A549 (cell line): Measurements from ENCODE around the gene NBEAL1.

Source experiments
- CBX2 ChIP-seq: fragments of 200-600 bp; sonication (generic); IDR thresholded peaks from 2 replicates; pipeline ENCODE4 v1.6.1; 2016; ENCODE audit warnings: low read depth, mild to moderate bottlenecking, borderline replicate concordance
- CHD2 ChIP-seq: fragments of 150-350 bp; IDR thresholded peaks from 2 replicates; pipeline ENCODE4 v1.6.1; 2014; ENCODE audit warnings: low read length; ENCODE audit not compliant: partially characterized antibody
- CHD4 ChIP-seq: fragments of 200-600 bp; sonication (generic); IDR thresholded peaks from 2 replicates; pipeline ENCODE4 v1.6.1; 2016; ENCODE audit warnings: antibody characterized with exemption, mild to moderate bottlenecking, borderline replicate concordance
- ELK1 ChIP-seq: fragments of 150-350 bp; IDR thresholded peaks from 2 replicates; pipeline ENCODE4 v1.6.1; 2014; ENCODE audit warnings: low read depth, mild to moderate bottlenecking, low read length
- EP300 ChIP-seq, 2 experiments: fragments of >200 bp; sonication (Bioruptor Twin); formaldehyde crosslinking; IDR thresholded peaks; 2 replicates in 1 of 2; 3 replicates in 1 of 2; pipeline ENCODE4 v1.6.1; 2016 to 2017
- HOXA7 ChIP-seq: fragments of 250-450 bp; sonication (Bioruptor Pico); IDR thresholded peaks from 2 replicates; pipeline ENCODE4 v1.5.0; 2020; ENCODE audit warnings: mild to moderate bottlenecking, moderate library complexity
- JUN ChIP-seq, 2 experiments: fragments of >200 bp; sonication (Bioruptor Twin); formaldehyde crosslinking; IDR thresholded peaks; 2 replicates in 1 of 2; 3 replicates in 1 of 2; pipeline ENCODE4 v1.6.1; 2016 to 2017
- KDM5A ChIP-seq: fragments of 200-600 bp; sonication (generic); IDR thresholded peaks from 2 replicates; pipeline ENCODE4 v1.6.1; 2016; ENCODE audit warnings: antibody characterized with exemption, mild to moderate bottlenecking
- PHF8 ChIP-seq: fragments of 200-600 bp; sonication (generic); IDR thresholded peaks from 2 replicates; pipeline ENCODE4 v1.6.1; 2016; ENCODE audit warnings: low read depth, mild to moderate bottlenecking, antibody characterized with exemption, moderate library complexity, borderline replicate concordance
- POLR2A ChIP-seq: IDR thresholded peaks from 2 replicates; pipeline ENCODE4 v1.6.1; 2012; ENCODE audit warnings: mild to moderate bottlenecking, low read length
- RAD21 ChIP-seq, 2 experiments: fragments of >200 bp in 1 of 2; sonication (Bioruptor Twin) in 1 of 2; formaldehyde crosslinking in 1 of 2; IDR thresholded peaks in 1 of 2; conservative IDR thresholded peaks in 1 of 2; 2 replicates in 1 of 2; 3 replicates in 1 of 2; pipeline ENCODE4 v1.6.1; 2012 to 2018; ENCODE audit warnings: inconsistent platforms in 1 of 2
- TF ChIP-seq, protein P1 (sequence below): fragments of >200 bp; sonication (Bioruptor Twin); formaldehyde crosslinking; IDR thresholded peaks from 3 replicates; pipeline ENCODE4 v1.5.1; 2016

DNA sequence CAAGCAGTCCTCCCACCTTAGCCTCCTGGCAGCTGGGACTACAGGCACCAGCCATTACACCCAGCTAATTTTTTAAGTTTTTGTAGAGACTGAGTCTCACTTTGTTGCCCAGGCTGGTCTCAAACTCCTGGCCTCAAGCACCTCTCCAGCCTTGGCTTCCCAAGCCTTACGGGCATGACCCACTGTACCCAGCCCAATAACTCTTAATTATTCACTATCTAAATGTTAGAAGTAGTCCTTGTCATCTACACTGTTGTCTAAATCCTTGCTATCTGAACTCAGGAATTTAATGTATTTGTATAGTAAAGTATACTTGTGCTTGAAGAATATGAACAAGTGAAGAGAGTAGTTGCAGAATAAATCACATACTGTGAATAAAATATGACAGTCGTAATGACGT is 37.9 kb upstream of the NBEAL1 start:
- TF ChIP-seq, protein P1, sequence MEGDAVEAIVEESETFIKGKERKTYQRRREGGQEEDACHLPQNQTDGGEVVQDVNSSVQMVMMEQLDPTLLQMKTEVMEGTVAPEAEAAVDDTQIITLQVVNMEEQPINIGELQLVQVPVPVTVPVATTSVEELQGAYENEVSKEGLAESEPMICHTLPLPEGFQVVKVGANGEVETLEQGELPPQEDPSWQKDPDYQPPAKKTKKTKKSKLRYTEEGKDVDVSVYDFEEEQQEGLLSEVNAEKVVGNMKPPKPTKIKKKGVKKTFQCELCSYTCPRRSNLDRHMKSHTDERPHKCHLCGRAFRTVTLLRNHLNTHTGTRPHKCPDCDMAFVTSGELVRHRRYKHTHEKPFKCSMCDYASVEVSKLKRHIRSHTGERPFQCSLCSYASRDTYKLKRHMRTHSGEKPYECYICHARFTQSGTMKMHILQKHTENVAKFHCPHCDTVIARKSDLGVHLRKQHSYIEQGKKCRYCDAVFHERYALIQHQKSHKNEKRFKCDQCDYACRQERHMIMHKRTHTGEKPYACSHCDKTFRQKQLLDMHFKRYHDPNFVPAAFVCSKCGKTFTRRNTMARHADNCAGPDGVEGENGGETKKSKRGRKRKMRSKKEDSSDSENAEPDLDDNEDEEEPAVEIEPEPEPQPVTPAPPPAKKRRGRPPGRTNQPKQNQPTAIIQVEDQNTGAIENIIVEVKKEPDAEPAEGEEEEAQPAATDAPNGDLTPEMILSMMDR = no peak
- TF ChIP-seq POLR2A (no peak), HOXA7 (CRISPR knock-in tag) (no peak), CHD4 (no peak), PHF8 (no peak), EP300 (IDR thresholded peaks at IDR 0.05) (no peak), RAD21 (conservative IDR thresholded peaks at IDR 0.05 in 1 of 2, IDR thresholded peaks at IDR 0.05 in 1 of 2) (no peak), JUN (IDR thresholded peaks at IDR 0.05) (no peak), ELK1 (no peak), CBX2 (no peak), CHD2 (no peak), KDM5A (no peak)
